ENCODE results near the gene TGFB2.

Gene TGFB2

GRCh38 chr1:218392780-218393179, 47.6 kb downstream of the TGFB2 start:
- DNase-seq: no peak

DNA sequence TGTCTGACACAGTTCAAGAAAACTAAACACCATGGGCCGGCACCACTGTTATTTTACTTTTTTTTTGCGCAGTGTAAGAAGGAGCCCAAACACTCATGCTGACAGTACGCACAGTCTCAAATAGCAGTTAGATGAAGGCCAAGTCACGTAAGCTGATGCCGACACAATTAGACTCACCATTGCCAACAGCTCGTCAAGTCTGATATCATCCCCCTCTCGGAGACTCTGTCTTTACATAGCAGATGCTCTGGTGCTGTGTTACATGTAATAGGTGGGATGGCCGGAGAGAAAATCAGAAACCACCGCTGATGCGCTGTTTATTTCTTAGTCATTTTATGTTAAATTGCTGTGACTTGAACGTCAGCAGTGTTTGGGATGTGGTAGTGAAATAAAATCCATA, 49.3 kb downstream of the TGFB2 start:
- DNase-seq: no peak

DNA sequence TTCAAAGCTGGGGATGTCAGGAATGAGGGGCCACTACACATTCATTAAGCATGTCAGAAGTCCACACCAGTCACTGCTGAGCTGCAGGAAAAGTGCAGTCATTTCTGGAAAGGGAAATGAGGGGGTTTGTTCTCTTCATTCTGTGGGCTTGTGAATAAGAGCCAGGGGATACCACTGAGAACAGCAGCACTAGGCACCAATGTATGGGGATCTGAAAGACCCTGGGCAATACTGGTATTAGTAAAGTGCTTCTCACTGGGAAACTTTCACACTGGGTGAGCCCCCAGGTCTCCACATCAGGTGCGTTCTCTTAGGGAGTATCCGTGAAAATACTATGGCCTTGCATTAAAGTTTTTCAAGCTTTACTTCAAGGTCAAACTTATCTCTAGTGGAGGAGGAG, 49.9 kb downstream of the TGFB2 start:
- no peak for DNase-seq

- no peak for DNase-seq
These were observed 50.8 kb downstream of the TGFB2 start for GRCh38 chr1:218395916-218396315.

DNA sequence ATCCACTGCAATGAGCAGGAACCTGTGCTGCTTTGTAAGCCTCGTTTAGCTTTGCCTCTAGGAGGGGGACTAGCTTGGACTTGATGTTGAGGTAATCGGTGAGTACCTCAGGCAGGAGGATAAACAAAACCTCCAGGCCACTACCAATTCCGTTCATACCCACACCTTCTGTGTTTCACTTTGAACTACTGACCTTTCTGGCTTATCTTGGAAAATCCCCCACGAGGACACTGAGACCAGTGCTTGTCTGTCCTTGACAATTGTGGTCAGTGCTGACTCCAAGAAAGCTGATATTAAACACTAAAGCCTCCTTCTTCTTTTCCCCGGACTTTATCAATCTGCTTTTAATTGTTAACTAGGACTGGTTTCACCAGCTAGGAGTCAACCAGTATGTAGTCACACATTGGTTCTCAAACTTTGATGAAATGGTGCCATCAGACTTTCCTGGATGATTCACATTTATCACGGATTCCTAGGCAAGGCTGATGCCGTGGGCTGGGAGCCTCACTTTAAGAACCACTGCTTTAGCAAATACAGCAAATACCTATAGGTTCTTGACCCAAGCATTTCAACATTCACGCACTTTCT, 52.7 kb downstream of the TGFB2 start:
- DNase-seq: no peak

- DNase-seq: no peak
These were observed 55.5 kb downstream of the TGFB2 start for GRCh38 chr1:218400624-218401023.

DNA sequence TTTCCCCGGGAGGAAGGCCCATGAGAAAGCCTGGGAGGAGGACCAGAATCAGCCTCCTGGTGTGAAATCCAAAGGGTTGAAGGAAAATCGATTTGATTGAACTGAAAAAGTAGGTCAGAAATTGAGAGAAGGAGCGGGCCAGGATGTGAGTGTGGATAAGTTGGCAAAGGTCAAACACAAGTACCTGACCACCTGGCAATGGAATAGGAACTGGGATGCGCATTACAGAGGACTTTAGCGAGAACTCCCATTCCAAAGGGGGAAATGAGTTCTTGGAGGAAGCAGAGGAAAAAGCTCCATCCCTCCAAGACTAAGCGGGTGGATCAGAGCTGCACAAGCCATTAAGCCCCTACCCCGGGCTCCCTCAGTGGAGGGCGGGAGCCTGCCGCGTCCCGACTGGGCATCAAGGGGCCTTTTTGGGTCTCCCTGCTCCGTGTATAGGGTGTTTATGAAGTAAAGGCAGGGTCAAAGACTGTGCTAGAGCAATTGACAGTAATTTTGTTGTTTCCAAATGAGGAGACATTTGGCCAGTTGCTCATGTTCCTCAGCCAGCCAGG, 56.4 kb downstream of the TGFB2 start:
- DNase-seq: no peak

DNA sequence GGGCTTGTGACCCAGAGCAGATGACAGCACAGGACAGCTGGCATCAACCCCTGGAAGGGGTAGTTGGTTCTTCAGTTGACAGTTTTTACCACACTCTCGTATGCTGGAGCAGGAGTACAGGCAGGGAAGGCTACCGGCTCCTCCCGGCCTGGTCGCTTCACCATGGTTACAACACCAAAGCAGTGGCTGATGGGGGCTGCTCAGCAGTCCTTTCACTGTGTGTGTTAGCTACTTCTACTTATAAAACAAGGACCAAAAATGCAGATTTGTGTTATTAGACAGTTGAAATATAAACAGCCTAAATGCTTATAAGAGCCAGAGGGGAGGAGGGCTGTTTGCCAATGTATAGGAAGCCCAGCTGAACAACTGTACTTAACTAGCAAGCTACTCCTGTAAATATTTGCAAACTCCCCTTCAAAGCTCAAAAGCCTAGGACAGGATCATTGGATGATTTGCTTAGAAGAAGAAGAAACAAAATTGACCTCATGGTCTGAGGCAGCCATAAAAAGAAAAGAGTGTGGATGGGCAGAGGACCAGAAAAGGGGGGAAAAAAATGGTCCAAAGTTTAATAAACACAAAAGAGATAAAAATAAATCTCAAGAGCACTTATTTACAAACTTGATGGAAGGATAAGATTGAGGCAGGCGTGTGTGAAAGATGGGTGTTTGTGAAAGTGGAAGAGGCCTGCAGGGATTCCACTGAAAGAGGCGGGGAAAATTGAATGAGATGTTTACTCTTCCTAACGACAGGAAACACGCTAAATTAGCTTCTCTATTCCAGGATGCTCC, 57.1 kb downstream of the TGFB2 start:
- DNase-seq: no peak

GRCh38 chr1:218402786-218403120, 57.6 kb downstream of the TGFB2 start:
- no peak for DNase-seq

GRCh38 chr1:218403300-218403699, 58.2 kb downstream of the TGFB2 start:
- no peak for DNase-seq

- DNase-seq: no peak
These were observed 62.5 kb downstream of the TGFB2 start for GRCh38 chr1:218407630-218408029.

DNA sequence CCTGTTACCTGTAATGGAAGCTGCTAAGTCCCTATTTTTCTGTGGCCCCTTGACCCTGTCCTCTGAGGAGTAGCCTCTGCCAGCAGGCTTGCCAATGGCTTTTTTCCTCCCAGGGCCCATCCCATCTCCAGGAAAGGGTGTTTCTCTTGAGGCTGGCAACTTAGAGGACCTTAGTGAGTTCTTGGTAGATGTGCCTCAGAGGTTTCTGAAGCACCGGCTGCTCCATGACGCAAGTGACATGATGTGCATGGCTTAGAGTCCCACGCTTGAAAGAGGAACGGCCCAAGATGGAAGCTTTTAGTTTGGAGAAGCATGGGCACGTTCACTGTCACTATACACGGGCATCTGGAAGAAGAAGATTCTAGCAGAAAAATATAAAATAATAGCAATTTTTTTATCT, 63.0 kb downstream of the TGFB2 start:
- no peak for DNase-seq

GRCh38 chr1:218408942-218409341, 63.8 kb downstream of the TGFB2 start:
- no peak for DNase-seq

- DNase-seq: peak; percentile 21
These were observed 64.9 kb downstream of the TGFB2 start for GRCh38 chr1:218409946-218410510.

- DNase-seq: no peak
These were observed 66.0 kb downstream of the TGFB2 start for GRCh38 chr1:218411101-218411500.

GRCh38 chr1:218412171-218412570, 67.0 kb downstream of the TGFB2 start:
- no peak for DNase-seq

GRCh38 chr1:218413179-218413578, 68.0 kb downstream of the TGFB2 start:
- no peak for DNase-seq

GRCh38 chr1:218414060-218414728, 69.1 kb downstream of the TGFB2 start:
- no peak for DNase-seq

DNA sequence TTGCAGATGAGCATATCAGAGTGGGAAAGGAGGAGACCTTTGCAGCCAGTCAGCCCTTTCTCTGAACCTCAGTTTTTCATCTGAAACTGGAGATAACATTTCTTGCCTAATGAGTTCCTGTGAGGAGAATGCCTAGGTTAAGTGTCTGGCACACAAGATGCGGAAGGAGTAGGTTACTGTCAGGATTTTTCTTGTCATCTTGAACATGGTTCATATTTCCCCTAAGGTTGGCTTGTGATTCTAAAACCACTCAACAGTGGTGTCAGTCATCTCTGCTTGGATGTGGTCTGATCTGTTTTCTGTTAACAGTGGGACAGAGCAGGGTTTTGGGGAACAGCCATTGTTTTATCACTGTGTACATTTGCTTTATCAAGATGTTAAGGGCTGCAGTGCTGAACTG, 70.6 kb downstream of the TGFB2 start:
- no peak for DNase-seq

DNA sequence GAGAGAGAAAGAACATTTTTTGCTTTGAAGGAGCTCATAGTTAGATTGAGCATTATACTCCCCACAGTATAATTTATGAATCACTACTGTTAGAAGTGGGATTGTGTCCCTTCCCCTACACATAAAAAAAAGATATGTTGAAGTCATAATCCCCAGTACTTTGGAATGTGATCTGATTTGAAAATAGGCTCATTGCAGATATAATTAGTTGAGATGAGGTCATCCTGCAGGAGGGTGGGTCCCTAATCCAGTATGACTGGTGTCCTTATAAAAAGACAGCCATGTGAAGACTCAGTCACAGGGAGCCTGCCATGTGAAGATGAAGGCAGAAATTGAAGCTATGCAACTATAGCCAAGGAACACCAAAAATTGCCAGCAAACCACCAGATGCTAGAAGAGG, 76.4 kb downstream of the TGFB2 start:
- no peak for DNase-seq

GRCh38 chr1:218424502-218424901, 79.4 kb downstream of the TGFB2 start:
- DNase-seq: no peak

DNA sequence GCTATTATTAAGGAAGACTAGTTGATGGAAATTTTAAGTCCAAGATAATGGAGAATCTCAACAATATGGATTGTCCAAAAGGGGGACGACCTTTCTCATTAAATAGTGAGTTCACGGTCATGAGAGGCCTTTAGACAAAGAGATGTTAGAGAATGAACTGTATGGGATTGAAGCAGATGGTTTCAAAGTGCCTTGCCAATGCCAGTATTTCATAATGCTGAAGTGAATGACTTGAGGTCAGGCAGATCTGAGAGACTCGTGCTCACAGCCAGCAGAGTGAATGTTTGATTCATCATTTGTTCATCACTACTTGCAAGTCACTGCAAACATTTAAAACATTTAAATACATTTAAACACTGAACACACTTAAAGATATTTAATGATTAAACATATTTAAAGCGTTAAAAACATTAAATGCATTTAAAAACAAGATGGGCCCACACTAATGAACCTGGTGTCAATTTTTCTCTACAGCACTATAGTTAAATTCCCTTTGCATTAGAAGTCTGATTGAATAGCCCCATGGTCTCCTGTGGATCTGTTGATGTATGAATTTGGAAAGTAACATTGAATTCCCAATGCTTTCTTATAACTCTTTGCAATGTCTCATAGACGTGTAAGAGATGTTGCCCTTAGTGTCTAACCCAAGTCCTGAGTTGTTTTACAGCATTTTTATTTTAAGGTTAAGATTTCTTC, 80.7 kb downstream of the TGFB2 start:
- peak; percentile 86 for DNase-seq

GRCh38 chr1:218426343-218426657, 81.2 kb downstream of the TGFB2 start:
- peak; percentile 35 for DNase-seq

Measured in HCEC 1CT (cell line).